NB4 (cell line): ENCODE measurements around the gene PDE6B.

Experiments used
- DNase-seq: peaks from one replicate; pipeline ENCODE4 v3.0.0; 2010; ENCODE audit warnings: low read depth
- H3K4me3 ChIP-seq: one replicate; pipeline ENCODE4 v1.5.1; 2011; ENCODE audit warnings: mild to moderate bottlenecking, low read depth, low read length, moderate library complexity
- MYC ChIP-seq: IDR thresholded peaks from 2 replicates; pipeline ENCODE4 v1.6.1; 2011; ENCODE audit warnings: low read depth, low read length
- POLR2A ChIP-seq: IDR thresholded peaks from 2 replicates; pipeline ENCODE4 v1.6.1; 2011; ENCODE audit warnings: mild to moderate bottlenecking; ENCODE audit not compliant: insufficient read length; ENCODE audit errors: extremely low read depth
- TF ChIP-seq, protein P1 (sequence below): IDR thresholded peaks from 2 replicates; pipeline ENCODE4 v1.6.1; 2011; ENCODE audit warnings: low read depth, low read length
- TF ChIP-seq, protein P2 (sequence below): IDR thresholded peaks from one replicate; pipeline ENCODE4 v1.5.1; 2012; ENCODE audit warnings: low read depth, low read length

PDE6B gene

DNA sequence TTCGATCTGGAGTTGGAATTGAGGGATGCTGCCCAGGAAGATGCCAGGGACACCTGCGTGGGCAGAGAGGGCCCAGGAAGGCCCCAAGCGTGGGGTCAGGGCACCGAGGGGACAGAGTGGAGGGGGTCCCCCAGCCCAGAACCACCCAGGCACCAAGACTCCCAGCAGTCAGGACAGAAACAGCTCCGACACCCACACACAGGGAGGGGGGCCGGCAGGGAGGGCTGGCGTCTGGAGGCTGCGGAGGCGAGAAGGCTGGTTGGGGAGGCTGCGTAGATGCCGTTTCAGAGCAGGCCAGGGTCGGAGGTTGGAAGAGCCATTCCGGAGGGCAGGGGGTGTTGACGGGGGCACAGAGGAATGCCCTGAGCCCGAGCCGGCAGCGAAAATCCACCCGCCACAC lies 25.1 kb downstream of the PDE6B start:
- TF ChIP-seq, protein P1, sequence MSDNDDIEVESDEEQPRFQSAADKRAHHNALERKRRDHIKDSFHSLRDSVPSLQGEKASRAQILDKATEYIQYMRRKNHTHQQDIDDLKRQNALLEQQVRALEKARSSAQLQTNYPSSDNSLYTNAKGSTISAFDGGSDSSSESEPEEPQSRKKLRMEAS = no peak
- TF ChIP-seq, protein P2, sequence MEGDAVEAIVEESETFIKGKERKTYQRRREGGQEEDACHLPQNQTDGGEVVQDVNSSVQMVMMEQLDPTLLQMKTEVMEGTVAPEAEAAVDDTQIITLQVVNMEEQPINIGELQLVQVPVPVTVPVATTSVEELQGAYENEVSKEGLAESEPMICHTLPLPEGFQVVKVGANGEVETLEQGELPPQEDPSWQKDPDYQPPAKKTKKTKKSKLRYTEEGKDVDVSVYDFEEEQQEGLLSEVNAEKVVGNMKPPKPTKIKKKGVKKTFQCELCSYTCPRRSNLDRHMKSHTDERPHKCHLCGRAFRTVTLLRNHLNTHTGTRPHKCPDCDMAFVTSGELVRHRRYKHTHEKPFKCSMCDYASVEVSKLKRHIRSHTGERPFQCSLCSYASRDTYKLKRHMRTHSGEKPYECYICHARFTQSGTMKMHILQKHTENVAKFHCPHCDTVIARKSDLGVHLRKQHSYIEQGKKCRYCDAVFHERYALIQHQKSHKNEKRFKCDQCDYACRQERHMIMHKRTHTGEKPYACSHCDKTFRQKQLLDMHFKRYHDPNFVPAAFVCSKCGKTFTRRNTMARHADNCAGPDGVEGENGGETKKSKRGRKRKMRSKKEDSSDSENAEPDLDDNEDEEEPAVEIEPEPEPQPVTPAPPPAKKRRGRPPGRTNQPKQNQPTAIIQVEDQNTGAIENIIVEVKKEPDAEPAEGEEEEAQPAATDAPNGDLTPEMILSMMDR = no peak
- TF ChIP-seq MYC (no peak), POLR2A (no peak)
- no peak for DNase-seq
- no peak overlapping the region for H3K4me3 ChIP-seq

DNA sequence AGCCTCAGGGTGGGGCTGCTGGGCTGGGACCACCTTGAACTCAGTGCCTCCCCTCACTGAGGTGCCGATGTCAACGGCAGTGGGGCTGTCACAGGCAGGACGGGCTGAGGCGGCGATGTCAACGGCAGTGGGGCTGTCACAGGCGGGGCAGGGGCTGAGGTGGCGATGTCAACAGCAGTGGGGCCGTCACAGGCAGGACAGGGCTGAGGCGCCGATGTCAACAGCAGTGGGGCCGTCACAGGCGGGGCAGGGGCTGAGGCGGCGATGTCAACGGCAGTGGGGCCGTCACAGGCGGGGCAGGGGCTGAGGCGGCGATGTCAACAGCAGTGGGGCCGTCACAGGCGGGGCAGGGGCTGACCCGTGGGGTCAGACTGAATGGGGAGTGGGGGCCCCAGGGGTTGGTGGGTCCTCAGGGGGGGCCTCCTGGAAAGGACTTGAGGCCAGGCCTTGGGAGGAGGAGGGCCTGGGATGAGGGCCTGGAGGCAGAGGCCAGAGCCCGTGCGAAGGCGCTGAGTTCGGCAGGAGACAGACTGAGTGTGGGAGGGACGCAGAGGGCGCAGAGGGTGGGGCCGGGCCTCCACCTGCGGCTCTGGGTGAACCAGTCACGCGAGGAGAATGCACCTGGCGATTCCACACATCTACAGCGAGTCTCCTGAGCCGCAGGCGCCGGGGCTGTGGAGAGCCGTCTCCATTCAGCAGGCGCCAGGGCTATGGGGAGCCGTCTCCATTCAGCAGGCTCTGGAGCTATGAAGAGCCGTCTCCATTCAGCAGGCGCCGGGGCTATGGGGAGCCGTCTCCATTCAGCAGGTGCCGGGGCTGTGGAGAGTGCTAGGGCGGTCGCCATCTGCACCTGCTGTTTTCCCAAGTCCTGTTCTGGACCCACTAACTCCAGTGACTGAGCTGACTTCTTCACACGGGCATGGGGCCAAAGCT lies 25.8 kb downstream of the PDE6B start:
- TF ChIP-seq, protein P2 = no peak
- no peak for TF ChIP-seq POLR2A
- TF ChIP-seq, protein P1 = no peak
- no peak for TF ChIP-seq MYC
- no peak overlapping the region for H3K4me3 ChIP-seq
- no peak for DNase-seq

DNA sequence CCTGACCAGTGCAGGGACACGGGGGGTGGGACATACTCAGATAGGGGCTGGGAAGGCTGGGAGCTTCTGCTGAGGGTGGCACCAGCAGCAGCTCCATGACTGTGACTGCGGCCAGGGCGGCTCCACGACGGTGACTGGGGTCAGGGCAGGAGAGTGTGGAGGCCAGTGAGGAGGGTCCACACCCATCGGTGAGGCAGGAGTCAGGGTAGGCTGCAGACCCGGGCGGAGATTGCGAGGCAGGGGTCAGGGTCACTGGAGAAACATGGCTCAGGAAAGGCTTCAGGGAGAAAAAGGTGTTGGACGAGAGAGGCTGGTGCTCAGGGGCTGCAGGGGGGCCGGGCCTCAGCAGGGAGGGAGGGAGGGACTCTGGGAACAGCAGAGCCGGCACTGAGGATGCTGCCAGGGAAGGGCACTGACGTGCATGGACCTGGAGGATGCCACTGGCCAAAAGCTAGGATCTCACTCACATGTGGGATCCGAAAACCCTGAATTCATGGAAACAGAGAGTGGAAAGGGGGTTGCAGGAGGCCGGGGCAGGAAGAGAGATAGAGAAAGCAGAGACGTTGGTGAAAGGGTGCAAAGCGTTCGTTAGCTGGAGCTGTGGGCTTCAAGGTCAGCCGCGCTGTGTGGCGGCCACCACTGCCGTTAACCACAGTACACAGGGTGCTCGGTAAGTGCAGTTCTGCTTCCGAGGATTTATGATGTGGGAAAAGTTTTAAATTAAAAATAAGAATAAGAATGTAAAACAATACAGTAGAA lies 26.7 kb downstream of the PDE6B start:
- no peak for DNase-seq
- TF ChIP-seq, protein P1 = no peak

DNA sequence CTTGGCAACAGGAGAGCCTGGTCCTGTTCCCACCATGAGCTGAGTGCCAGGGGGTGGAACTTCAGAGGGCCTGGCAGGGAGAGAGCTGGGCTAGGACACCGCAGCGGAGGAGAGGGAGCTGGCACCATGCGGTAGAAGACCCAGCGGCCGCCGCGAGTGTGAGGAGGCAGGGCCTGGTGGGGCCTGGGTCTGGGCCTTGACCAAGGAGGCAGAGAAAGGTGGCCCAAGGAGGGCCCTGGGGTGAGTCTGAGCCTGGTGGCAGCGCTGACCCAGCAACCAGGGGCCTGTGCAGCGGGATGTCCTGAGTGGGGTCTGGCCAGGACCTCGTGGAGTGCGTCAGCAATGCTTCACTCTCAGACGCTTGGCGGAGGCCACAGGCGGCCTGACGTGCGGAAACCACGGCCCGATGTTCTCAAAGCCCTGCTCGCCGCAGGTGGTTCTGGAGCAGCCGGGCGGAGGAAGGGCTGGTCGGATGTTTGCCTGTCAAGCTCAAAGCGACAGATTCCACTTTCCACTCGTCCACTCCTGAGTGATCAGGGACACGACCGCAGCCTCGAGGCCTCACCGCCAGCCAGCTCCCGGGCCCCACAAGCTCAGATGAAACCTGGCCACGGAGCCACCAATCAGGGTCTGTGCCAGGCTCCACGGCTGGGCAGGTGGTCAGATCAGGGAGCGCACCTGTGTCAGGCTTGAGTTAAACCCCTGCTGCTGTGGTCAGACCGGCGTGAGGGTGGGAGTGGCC lies 27.9 kb downstream of the PDE6B start:
- TF ChIP-seq, protein P2 = no peak
- TF ChIP-seq POLR2A (no peak), MYC (no peak)
- TF ChIP-seq, protein P1 = no peak

More for the DNA sequence above, 26.7 kb downstream of the PDE6B start:
- no peak overlapping the region for H3K4me3 ChIP-seq

DNA sequence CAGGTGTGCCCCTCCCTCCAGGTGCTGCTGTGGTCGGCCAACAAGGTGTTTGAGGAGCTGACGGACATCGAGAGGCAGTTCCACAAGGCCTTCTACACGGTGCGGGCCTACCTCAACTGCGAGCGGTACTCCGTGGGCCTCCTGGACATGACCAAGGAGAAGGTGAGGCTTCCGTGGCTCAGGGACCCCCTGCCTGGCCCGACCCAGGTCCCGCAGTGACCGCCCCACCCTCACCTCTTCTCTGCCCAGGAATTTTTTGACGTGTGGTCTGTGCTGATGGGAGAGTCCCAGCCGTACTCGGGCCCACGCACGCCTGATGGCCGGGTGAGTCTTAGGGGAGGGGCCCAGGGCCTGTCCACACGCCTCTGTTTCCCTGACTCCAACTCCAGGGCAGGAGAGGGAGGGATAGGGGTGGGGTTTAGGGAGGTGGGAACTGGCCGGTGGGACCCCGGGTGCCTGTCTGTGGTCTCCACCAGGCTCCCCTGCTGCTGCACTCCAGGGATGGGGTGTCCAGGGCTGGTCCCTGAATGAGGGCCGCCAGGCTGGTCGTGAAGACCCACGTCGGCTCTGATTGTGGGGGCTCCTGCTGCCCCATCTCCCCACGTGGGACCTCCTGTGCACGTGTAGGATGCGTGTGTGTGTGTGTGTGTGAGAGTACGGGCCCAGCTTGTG lies 28.6 kb downstream of the PDE6B start:
- DNase-seq = no peak
- no peak overlapping the region for H3K4me3 ChIP-seq
- TF ChIP-seq MYC = no peak
- TF ChIP-seq, protein P2 = no peak
- no peak for TF ChIP-seq POLR2A
- TF ChIP-seq, protein P1 = no peak

More for the DNA sequence above, 27.9 kb downstream of the PDE6B start:
- H3K4me3 ChIP-seq = no peak overlapping the region
- no peak for DNase-seq
